HepG2 (cell line): ENCODE data around the gene CREM. TPM values are rescaled to one million over a fixed set of nuclear protein-coding genes. Genes with fewer than 3 reads are reported as not detected.

ENCODE experiments used
- ELF3 ChIP-seq: IDR thresholded peaks from 2 replicates; pipeline ENCODE4 v1.6.1; 2016; ENCODE audit warnings: missing genetic modification reagents, missing compliant biosample characterization
- HCFC1 ChIP-seq: fragments of 150-350 bp; IDR thresholded peaks from 2 replicates; pipeline ENCODE4 v1.6.1; 2014; ENCODE audit warnings: low read depth, low read length
- HHEX ChIP-seq: IDR thresholded peaks from 2 replicates; pipeline ENCODE4 v1.6.1; 2016; ENCODE audit warnings: control low read depth
- JUND ChIP-seq: sonication (generic); formaldehyde crosslinking; IDR thresholded peaks from 2 replicates; pipeline ENCODE4 v1.8.0; 2022; ENCODE audit warnings: mild to moderate bottlenecking, missing genetic modification reagents
- MXD4 ChIP-seq: IDR thresholded peaks from 2 replicates; pipeline ENCODE4 v1.6.1; 2016; ENCODE audit warnings: mild to moderate bottlenecking, missing biosample characterization, missing genetic modification reagents
- NR2F2 ChIP-seq: IDR thresholded peaks from 2 replicates; pipeline ENCODE4 v1.6.1; 2012; ENCODE audit warnings: low read depth, inconsistent platforms, borderline replicate concordance
- RFX5 ChIP-seq: IDR thresholded peaks from 2 replicates; pipeline ENCODE4 v1.6.1; 2011; ENCODE audit warnings: low read depth, low read length, improper control_type of control experiment
- RXRA ChIP-seq: sonication (generic); formaldehyde crosslinking; IDR thresholded peaks from 2 replicates; pipeline ENCODE4 v1.5.1; 2020; ENCODE audit warnings: missing genetic modification reagents
- SALL1 ChIP-seq: sonication (generic); formaldehyde crosslinking; IDR thresholded peaks from 2 replicates; pipeline ENCODE4 v1.8.0; 2022; ENCODE audit warnings: mild to moderate bottlenecking, missing genetic modification reagents
- SP4 ChIP-seq: sonication (generic); formaldehyde crosslinking; IDR thresholded peaks from 2 replicates; pipeline ENCODE4 v1.8.1; 2023; ENCODE audit warnings: mild to moderate bottlenecking, missing genetic modification reagents
- ZNF230 ChIP-seq: sonication (generic); formaldehyde crosslinking; IDR thresholded peaks from 2 replicates; pipeline ENCODE4 v1.4.0; 2020; ENCODE audit warnings: mild to moderate bottlenecking, missing genetic modification reagents
- ZNF30 ChIP-seq: sonication (generic); formaldehyde crosslinking; IDR thresholded peaks from 2 replicates; pipeline ENCODE4 v1.5.0; 2020; ENCODE audit warnings: mild to moderate bottlenecking, missing genetic modification reagents
- ZNF441 ChIP-seq: sonication (generic); formaldehyde crosslinking; IDR thresholded peaks from 2 replicates; pipeline ENCODE4 v1.7.0; 2021; ENCODE audit warnings: missing genetic modification reagents, borderline replicate concordance
- ZNF501 ChIP-seq: sonication (generic); formaldehyde crosslinking; IDR thresholded peaks from 2 replicates; pipeline ENCODE4 v1.5.1; 2020; ENCODE audit warnings: mild to moderate bottlenecking, moderate library complexity, missing genetic modification reagents
- ZNF563 ChIP-seq: sonication (generic); formaldehyde crosslinking; IDR thresholded peaks from 2 replicates; pipeline ENCODE4 v1.8.0; 2022; ENCODE audit warnings: mild to moderate bottlenecking, moderate library complexity, missing genetic modification reagents
- ZSCAN21 ChIP-seq: sonication (generic); formaldehyde crosslinking; IDR thresholded peaks from 2 replicates; pipeline ENCODE4 v1.8.0; 2022; ENCODE audit warnings: mild to moderate bottlenecking, missing genetic modification reagents, moderate library complexity, borderline replicate concordance
- polyA plus RNA-seq, 8 experiments: library from polyadenylated mRNA; depleted of rRNA in 3 of 8; stranded (reverse) in 7 of 8; unstranded in 1 of 8; fragments of >200 nt; fragmentation: Illumina TruSeq in 4 of 8; extraction: Trizol in 4 of 8; gene quantifications; 2 replicates each; pipeline versions ENCODE4 v1.2.1 to v1.2.3, GENCODE V29; 2011 to 2016; ENCODE audit warnings: low read depth in 4 of 8, missing spikeins in 1 of 8, mixed read lengths in 1 of 8; ENCODE audit not compliant: insufficient read depth in 1 of 8
- total RNA-seq, 5 experiments: library from RNA; depleted of rRNA; stranded (reverse); fragments of >200 nt; fragmentation: Illumina TruSeq; extraction: Trizol; gene quantifications; 2 replicates each; pipeline ENCODE4 v1.2.3, GENCODE V29; 2016; ENCODE audit warnings: low read depth in 1 of 5
- TF ChIP-seq, protein P1 (sequence below): IDR thresholded peaks from 2 replicates; pipeline ENCODE4 v1.6.1; 2016
- TF ChIP-seq, protein P2 (sequence below): sonication (generic); formaldehyde crosslinking; IDR thresholded peaks from 2 replicates; pipeline ENCODE4 v1.5.0; 2020; ENCODE audit warnings: mild to moderate bottlenecking, missing genetic modification reagents, moderate library complexity
- TF ChIP-seq, protein P3 (sequence below): sonication (generic); formaldehyde crosslinking; conservative IDR thresholded peaks from 2 replicates; pipeline ENCODE4 v1.5.0; 2020; ENCODE audit warnings: missing genetic modification reagents
- TF ChIP-seq, protein P4 (sequence below), 2 experiments: sonication (generic) in 1 of 2; formaldehyde crosslinking in 1 of 2; IDR thresholded peaks; 2 replicates each; pipeline versions ENCODE4 v1.4.0 to v1.6.1; 2018 to 2020; ENCODE audit warnings: missing genetic modification reagents in 2 of 2, borderline replicate concordance in 1 of 2, low read depth in 1 of 2, mild to moderate bottlenecking in 1 of 2, missing biosample characterization in 1 of 2
- TF ChIP-seq, protein P5 (sequence below): sonication (generic); formaldehyde crosslinking; IDR thresholded peaks from 2 replicates; pipeline ENCODE4 v1.8.0; 2022; ENCODE audit warnings: missing genetic modification reagents, mild to moderate bottlenecking, inconsistent platforms, borderline replicate concordance

The CREM gene
- total and polyA plus RNA-seq, 2 of the 13 experiments (the other 11 are each of a cell fraction or from before 2014, with no cell fraction given), result 21.3 to 25.4 TPM

DNA sequence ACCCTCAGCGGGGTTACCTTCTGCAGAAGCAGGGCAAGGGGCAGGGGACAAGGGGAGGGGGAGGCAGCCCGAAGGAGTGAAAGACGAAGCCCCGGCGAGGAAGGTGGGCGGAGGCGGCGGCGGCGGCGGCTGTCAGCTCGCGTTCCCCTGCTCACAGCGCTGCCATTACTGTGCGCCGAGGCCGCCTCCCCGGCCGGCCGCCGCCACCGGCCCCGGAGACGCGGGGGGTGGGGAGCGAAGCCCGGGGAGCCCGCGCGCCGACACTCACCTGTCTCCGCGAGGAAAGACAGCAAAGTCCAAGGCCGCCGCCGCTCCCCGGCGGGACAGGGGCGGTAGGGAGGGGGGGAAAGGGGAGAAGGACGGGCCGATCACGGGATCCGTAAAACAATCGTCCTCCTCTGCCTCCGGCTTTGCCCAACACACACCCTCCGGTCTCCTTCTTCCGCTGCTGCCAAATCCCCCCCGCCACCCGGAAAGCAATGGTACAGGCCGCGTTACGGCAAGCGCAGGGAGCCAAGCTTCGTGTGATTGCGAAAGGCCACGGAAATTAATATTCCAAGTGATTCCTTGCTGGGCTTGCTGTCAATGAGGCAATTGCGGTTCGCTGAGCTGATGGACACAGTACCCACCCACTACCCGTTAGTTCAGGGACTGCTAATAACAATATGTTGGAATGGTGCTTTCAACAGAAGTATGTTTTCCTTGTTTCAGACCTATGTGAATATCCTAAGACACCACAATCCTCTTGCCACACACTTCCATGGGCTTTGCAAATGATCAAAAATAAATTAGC lies 36.3 kb upstream of the CREM start, which contains the start of gene CUL2 (continued):
- TF ChIP-seq, protein P1, sequence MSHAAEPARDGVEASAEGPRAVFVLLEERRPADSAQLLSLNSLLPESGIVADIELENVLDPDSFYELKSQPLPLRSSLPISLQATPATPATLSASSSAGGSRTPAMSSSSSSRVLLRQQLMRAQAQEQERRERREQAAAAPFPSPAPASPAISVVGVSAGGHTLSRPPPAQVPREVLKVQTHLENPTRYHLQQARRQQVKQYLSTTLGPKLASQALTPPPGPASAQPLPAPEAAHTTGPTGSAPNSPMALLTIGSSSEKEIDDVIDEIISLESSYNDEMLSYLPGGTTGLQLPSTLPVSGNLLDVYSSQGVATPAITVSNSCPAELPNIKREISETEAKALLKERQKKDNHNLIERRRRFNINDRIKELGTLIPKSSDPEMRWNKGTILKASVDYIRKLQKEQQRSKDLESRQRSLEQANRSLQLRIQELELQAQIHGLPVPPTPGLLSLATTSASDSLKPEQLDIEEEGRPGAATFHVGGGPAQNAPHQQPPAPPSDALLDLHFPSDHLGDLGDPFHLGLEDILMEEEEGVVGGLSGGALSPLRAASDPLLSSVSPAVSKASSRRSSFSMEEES (CRISPR knock-in tag), result peak; percentile 62
- TF ChIP-seq JUND (peak; percentile 46; the same call in 1 of the 2 replicates), RXRA (CRISPR knock-in tag) (peak; percentile 41; the same call in 1 of the 2 replicates), ZNF563 (peak; percentile 68; the same call in 1 of the 2 replicates), HCFC1 (peak; percentile 42; the same call in 1 of the 2 replicates), HHEX (CRISPR knock-in tag) (0 out of 2 replicates have a peak, but pooled peaks have one; percentile 34), ZNF30 (no peak), NR2F2 (peak; percentile 35; the same call in 1 of the 2 replicates), ZNF230 (CRISPR knock-in tag) (peak; percentile 20; the same call in 1 of the 2 replicates), ZSCAN21 (CRISPR knock-in tag) (peak; percentile 49; the same call in 1 of the 2 replicates), ZNF501 (CRISPR knock-in tag) (0 out of 2 replicates have a peak, but pooled peaks have one; percentile 44), ZNF441 (peak; percentile 66; the same call in 1 of the 2 replicates), MXD4 (CRISPR knock-in tag) (0 out of 2 replicates have a peak, but pooled peaks have one; percentile 51), SP4 (CRISPR knock-in tag) (peak; percentile 72), RFX5 (0 out of 2 replicates have a peak, but pooled peaks have one; percentile 30), SALL1 (CRISPR knock-in tag) (peak; percentile 84), ELF3 (CRISPR knock-in tag) (peak; percentile 59; the same call in 1 of the 2 replicates)
- TF ChIP-seq, protein P2, sequence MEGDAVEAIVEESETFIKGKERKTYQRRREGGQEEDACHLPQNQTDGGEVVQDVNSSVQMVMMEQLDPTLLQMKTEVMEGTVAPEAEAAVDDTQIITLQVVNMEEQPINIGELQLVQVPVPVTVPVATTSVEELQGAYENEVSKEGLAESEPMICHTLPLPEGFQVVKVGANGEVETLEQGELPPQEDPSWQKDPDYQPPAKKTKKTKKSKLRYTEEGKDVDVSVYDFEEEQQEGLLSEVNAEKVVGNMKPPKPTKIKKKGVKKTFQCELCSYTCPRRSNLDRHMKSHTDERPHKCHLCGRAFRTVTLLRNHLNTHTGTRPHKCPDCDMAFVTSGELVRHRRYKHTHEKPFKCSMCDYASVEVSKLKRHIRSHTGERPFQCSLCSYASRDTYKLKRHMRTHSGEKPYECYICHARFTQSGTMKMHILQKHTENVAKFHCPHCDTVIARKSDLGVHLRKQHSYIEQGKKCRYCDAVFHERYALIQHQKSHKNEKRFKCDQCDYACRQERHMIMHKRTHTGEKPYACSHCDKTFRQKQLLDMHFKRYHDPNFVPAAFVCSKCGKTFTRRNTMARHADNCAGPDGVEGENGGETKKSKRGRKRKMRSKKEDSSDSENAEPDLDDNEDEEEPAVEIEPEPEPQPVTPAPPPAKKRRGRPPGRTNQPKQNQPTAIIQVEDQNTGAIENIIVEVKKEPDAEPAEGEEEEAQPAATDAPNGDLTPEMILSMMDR, result 0 out of 2 replicates have a peak, but pooled peaks have one; percentile 4
- TF ChIP-seq, protein P3, sequence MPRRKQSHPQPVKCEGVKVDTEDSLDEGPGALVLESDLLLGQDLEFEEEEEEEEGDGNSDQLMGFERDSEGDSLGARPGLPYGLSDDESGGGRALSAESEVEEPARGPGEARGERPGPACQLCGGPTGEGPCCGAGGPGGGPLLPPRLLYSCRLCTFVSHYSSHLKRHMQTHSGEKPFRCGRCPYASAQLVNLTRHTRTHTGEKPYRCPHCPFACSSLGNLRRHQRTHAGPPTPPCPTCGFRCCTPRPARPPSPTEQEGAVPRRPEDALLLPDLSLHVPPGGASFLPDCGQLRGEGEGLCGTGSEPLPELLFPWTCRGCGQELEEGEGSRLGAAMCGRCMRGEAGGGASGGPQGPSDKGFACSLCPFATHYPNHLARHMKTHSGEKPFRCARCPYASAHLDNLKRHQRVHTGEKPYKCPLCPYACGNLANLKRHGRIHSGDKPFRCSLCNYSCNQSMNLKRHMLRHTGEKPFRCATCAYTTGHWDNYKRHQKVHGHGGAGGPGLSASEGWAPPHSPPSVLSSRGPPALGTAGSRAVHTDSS (CRISPR knock-in tag), result no peak
- TF ChIP-seq, protein P4, sequence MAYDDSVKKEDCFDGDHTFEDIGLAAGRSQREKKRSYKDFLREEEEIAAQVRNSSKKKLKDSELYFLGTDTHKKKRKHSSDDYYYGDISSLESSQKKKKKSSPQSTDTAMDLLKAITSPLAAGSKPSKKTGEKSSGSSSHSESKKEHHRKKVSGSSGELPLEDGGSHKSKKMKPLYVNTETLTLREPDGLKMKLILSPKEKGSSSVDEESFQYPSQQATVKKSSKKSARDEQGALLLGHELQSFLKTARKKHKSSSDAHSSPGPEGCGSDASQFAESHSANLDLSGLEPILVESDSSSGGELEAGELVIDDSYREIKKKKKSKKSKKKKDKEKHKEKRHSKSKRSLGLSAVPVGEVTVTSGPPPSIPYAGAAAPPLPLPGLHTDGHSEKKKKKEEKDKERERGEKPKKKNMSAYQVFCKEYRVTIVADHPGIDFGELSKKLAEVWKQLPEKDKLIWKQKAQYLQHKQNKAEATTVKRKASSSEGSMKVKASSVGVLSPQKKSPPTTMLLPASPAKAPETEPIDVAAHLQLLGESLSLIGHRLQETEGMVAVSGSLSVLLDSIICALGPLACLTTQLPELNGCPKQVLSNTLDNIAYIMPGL (CRISPR knock-in tag; IDR thresholded peaks at IDR 0.05; ENCODE audit: borderline replicate concordance in 1 of 2, low read depth in 1 of 2), result peak; percentile 75 to 89
- TF ChIP-seq, protein P5, sequence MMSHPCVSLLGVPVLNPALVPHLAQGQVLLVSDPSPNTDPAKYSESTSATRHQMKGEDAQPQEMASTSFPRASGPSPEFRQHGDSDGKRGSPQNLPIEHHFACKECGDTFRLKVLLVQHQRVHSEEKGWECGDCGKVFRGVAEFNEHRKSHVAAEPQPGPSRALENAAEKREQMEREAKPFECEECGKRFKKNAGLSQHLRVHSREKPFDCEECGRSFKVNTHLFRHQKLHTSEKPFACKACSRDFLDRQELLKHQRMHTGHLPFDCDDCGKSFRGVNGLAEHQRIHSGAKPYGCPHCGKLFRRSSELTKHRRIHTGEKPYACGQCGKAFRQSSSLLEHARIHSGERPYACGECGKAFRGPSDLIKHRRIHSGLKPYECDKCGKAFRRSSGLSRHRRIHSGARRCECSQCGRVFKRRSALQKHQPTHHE, result 0 out of 2 replicates have a peak, but pooled peaks have one; percentile 69
